HG02759 (cell line): ENCODE measurements around the gene SLC1A7.

Source experiments
- ATAC-seq: cut with Tn5 transposase; IDR thresholded peaks from one replicate; pipeline ENCODE4 v1.9.1; 2021; ENCODE audit warnings: mild to moderate bottlenecking, moderate library complexity; ENCODE audit not compliant: unreplicated experiment

Gene SLC1A7

GRCh38 chr1:53077599-53077965, 64.9 kb downstream of the SLC1A7 start:
- no peak for ATAC-seq

GRCh38 chr1:53076721-53077598, 65.5 kb downstream of the SLC1A7 start:
- no peak for ATAC-seq

DNA sequence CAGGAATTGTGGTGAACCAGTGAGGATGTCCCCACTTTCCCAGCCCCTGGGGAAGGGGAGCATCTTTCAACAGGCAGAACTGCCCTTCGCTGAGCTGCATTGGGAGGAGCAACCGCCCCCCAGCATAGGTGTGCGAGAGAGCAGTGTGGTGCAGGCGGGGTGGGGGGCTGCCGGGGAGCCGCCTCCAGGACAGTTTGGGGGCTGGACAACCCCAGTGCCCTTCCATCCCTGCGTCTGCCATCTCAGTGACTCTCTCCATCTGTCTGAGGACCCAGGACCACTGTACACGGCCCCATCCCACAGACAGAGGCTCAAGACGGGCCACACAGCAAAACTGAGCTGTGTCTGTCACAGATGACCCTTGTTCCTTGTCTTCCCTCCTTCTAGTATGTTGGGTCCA, 66.3 kb downstream of the SLC1A7 start:
- no peak for ATAC-seq

GRCh38 chr1:53075761-53076163, 66.7 kb downstream of the SLC1A7 start:
- no peak for ATAC-seq

- no peak for ATAC-seq
Measured at GRCh38 chr1:53075206-53075605, 67.2 kb downstream of the SLC1A7 start.

- ATAC-seq = no peak
Measured at GRCh38 chr1:53074313-53075154, 67.9 kb downstream of the SLC1A7 start.

DNA sequence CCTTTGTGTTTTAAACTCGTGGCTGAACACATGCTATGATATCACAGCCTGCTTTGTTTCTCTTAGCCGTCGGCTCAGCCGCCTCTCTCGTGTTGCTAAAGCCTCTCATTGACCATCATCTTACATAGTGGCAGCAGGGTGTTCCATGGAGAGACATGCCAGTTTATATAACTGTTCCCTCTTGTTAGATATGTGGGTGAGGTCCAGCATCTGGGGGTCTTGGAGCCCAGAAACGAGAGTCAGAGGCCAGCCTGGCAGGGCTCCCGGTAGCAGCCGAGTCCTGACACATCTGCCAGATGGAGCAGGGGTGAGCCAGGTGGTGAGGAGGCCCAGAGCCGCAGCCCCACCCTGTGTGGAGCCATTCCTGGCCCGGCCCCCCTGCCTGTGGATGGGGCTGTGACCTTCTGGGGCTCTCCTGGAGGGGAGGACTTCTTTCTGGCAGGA, 68.5 kb downstream of the SLC1A7 start:
- no peak for ATAC-seq

GRCh38 chr1:53073287-53073686, 69.2 kb downstream of the SLC1A7 start:
- ATAC-seq = no peak

DNA sequence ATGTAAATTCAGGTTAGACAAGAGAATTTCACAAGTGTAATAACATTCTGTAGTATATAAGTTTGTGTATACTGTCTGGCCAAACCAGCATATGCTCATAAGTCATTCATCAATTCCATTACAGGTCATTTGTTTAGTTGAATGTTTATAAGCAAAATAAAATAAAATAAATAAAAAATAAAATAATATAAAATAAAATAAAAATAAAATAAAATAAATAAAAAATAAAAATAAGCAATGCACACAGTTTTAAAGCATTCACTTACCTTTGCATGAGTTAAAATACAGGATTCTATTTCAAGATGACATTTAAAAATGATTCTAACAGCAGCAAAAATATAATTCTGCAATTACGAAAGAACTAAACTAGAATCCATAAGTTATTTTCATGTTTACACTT, 70.5 kb downstream of the SLC1A7 start:
- ATAC-seq = no peak

DNA sequence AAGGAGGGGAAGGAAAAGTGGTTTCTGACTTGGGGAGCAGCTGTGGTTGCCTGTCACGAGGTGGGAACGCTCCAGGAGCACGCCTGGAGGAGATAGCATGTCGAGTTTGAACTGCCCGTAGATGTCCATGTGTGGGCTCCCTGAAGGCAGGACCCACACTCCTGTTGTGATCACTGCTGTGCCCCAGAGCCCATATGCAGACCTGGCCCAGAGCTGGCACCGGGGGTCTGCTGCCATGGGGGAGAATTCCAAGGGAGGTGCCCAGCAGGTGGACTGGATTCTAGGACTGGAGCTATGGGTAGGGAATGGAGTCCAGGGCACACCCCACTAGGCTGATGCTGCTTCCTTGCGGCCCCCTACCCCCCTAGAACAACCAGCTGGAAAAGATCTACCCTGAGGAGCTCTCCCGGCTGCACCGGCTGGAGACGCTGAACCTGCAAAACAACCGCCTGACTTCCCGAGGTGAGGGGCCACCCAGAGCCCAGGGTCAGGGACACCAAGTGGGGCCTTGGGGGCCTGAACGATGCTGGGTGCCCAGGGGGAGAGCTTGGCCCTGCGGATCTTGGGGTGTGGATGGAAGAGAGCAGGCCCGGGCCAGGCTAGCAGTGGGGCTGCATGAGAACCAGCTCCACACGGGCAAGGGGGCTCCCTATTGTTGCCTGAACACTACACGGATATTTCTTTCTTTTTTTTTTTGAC, 71.1 kb downstream of the SLC1A7 start:
- ATAC-seq = no peak

DNA sequence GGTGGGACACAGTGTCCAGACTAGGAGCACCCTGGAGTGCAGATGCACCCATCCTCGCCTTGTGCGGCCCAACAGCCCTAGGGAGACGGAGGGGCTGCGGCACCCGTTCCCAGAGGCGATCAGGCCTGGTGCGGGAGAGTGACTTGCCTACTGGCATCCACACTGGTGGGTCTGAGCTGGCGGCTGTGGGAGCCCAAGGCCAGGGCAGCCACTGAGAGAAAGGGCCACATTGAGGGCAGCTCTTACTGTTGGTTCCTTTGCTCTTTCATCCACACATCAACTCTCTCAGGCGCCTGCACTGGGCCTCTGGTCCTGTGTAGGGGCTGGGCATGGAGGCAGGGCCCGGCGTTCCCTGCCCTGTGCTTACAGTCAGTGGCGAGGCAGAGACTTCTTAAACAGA, 71.8 kb downstream of the SLC1A7 start:
- no peak for ATAC-seq

DNA sequence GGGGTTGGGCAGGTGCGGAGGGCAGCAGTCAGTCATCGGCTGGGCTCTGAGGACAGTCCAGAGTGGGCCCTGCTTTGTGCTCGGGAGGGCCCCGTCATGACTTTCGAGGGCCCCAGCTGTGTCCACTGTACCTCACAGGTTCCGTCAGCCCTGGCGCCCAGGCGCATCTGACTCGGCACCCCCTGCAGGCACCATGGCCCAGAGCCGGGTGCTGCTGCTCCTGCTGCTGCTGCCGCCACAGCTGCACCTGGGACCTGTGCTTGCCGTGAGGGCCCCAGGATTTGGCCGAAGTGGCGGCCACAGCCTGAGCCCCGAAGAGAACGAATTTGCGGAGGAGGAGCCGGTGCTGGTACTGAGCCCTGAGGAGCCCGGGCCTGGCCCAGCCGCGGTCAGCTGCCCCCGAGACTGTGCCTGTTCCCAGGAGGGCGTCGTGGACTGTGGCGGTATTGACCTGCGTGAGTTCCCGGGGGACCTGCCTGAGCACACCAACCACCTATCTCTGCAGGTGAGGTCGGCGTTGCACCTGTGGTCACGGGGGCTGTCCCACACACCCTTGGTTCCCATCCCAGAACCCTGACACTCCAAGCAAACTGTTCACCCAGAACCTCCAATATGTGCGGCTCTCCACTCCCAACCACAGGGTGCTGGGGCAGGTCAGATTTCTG, 72.6 kb downstream of the SLC1A7 start:
- ATAC-seq = no peak

DNA sequence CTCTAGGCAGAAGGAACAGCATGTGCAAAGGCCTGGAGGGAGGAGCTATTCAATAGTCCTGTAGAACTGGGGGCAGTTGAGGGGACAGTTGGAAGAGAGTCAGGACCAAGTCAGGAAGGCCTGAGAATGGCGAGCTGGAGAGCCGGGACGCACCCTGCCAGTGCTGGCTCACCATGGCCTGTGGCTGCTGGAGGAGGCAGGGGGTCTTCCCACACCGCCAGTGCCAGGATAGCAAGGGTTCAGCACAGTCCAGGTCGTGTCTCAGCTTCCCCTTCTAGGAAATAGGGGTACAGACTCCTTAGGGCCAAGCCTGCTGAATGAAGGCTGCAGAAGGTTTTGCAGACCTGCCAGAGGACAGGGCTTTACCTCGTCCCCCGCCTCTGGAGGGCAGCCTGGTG, 73.2 kb downstream of the SLC1A7 start:
- no peak for ATAC-seq

- no peak for ATAC-seq
Measured at GRCh38 chr1:53068314-53069099, 73.9 kb downstream of the SLC1A7 start.

- ATAC-seq = no peak
Measured at GRCh38 chr1:53067886-53068285, 74.6 kb downstream of the SLC1A7 start.

- ATAC-seq = no peak
Measured at GRCh38 chr1:53066891-53067738, 75.3 kb downstream of the SLC1A7 start.

DNA sequence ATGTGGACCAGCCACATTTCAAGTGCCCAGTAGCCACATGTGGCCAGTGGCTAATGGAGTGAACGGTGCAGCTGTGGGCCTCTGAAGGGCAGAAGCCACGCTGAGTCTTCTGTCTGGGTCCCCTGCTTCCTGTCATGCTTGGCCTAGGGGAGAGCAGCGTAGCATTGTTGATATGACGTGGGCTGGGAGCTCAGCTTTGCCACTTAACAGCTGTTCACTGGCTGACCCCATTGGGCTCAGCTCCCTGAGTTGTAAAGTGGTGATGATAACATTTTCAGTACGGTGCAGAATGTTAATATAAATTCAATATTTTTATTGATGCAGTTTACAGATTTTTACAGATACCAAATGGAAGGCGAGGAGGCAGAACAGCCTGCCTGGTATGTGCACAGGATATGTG, 76.0 kb downstream of the SLC1A7 start:
- ATAC-seq = no peak

GRCh38 chr1:53065391-53065790, 77.0 kb downstream of the SLC1A7 start:
- no peak for ATAC-seq
